Activated naive CD4-positive, alpha-beta T cell treated with anti-CD3 and anti-CD28 coated beads, Interleukin-2, amount 50 U/mL, for 72 hours (primary cell): ENCODE measurements around the gene NOC4L. TPM values are rescaled to one million over a fixed set of nuclear protein-coding genes. Genes with fewer than 3 reads are reported as not detected.
"Not testable (repeated sequence)": the region's sequence is repeated elsewhere in the genome, so short reads cannot be mapped to it uniquely, and the experiment has no call there.

Experiments
- ATAC-seq, 2 donors: fragments of 150-1000 bp; cut with Tn5 transposase; 2 replicates each; pipeline ENCODE4 v1.10.0; 2021; ENCODE audit warnings: mild to moderate bottlenecking in 2 of 2, moderate library complexity in 2 of 2
- DNase-seq, 2 donors: peaks; one replicate each; pipeline ENCODE4 v3.0.0; 2021 to 2022; ENCODE audit warnings: low spot score in 2 of 2
- H3K27ac Mint-ChIP-seq, 2 donors: one replicate each; pipeline ENCODE4 v1.8.0; 2022; ENCODE audit warnings: mild to moderate bottlenecking in 2 of 2, mixed read lengths in 2 of 2
- H3K36me3 Mint-ChIP-seq, 2 donors: one replicate each; pipeline ENCODE4 v1.8.0; 2022; ENCODE audit warnings: mixed read lengths in 2 of 2
- H3K9me3 Mint-ChIP-seq, 2 donors: one replicate each; pipeline ENCODE4 v1.8.0; 2022; ENCODE audit warnings: mixed read lengths in 2 of 2
- total RNA-seq, 2 donors: library from RNA; stranded (reverse); gene quantifications; one replicate each; pipeline ENCODE4 v1.2.3, GENCODE V29; 2022

NOC4L gene
- total RNA-seq, 2 donors from 2014 or later = 21.0 to 29.3 TPM

- ATAC-seq (no peak), DNase-seq (no peak)
- Mint-ChIP-seq H3K27ac (no peak overlapping the region), H3K36me3 (no peaks in the 10 kb centered on the region), H3K9me3 (no peaks in the 10 kb centered on the region)
Measured at GRCh38 chr12:132116709-132117557, 27.3 kb upstream of the NOC4L start.

- Mint-ChIP-seq H3K36me3 (no peaks in the 10 kb centered on the region), H3K9me3 (no peaks in the 10 kb centered on the region), H3K27ac (no peak overlapping the region)
- ATAC-seq (peak in 1 of 2 donors; percentile 54), DNase-seq (no peak)
Measured at GRCh38 chr12:132117558-132117875, 26.7 kb upstream of the NOC4L start.

GRCh38 chr12:132118876-132119275, 25.4 kb upstream of the NOC4L start:
- ATAC-seq (no peak), DNase-seq (no peak)
- Mint-ChIP-seq H3K9me3 (no peaks in the 10 kb centered on the region), H3K27ac (no peak overlapping the region), H3K36me3 (no peaks in the 10 kb centered on the region)

- Mint-ChIP-seq H3K36me3 (peaks cover 1 to 6% of the 10 kb centered on the region in 2 donors), H3K9me3 (no peaks in the 10 kb centered on the region), H3K27ac (no peak overlapping the region)
- DNase-seq = no peak
- no peak for ATAC-seq
Measured at GRCh38 chr12:132121283-132121682, 23.0 kb upstream of the NOC4L start.

GRCh38 chr12:132123970-132124765, 20.1 kb upstream of the NOC4L start:
- Mint-ChIP-seq H3K27ac (peak overlapping the region in 1 of 2 donors; percentile 74), H3K36me3 (peaks cover 29 to 32% of the 10 kb centered on the region in 2 donors), H3K9me3 (no peaks in the 10 kb centered on the region)
- DNase-seq (no peak), ATAC-seq (no peak)

- Mint-ChIP-seq H3K27ac (no peak overlapping the region), H3K36me3 (peaks cover 31 to 35% of the 10 kb centered on the region in 2 donors), H3K9me3 (no peaks in the 10 kb centered on the region)
- ATAC-seq = no peak
- DNase-seq = no peak
Measured at GRCh38 chr12:132124766-132125425, 19.4 kb upstream of the NOC4L start.

GRCh38 chr12:132125736-132126135, 18.5 kb upstream of the NOC4L start:
- Mint-ChIP-seq H3K9me3 (no peaks in the 10 kb centered on the region), H3K27ac (no peak overlapping the region), H3K36me3 (peaks cover 31 to 35% of the 10 kb centered on the region in 2 donors)
- ATAC-seq = no peak
- no peak for DNase-seq

- DNase-seq (no peak), ATAC-seq (no peak)
- peaks cover 31 to 35% of the 10 kb centered on the region in 2 donors for H3K36me3 Mint-ChIP-seq
- H3K27ac Mint-ChIP-seq = no peak overlapping the region
- H3K9me3 Mint-ChIP-seq = peaks cover 0 to 4% of the 10 kb centered on the region in 2 donors
Measured at GRCh38 chr12:132127041-132127440, 17.2 kb upstream of the NOC4L start.

GRCh38 chr12:132129007-132129406, 15.2 kb upstream of the NOC4L start:
- peaks cover 0 to 4% of the 10 kb centered on the region in 2 donors for H3K9me3 Mint-ChIP-seq
- ATAC-seq = no peak
- no peak overlapping the region for H3K27ac Mint-ChIP-seq
- peaks cover 31 to 35% of the 10 kb centered on the region in 2 donors for H3K36me3 Mint-ChIP-seq
- DNase-seq = no peak

- DNase-seq = no peak
- ATAC-seq = no peak
- Mint-ChIP-seq H3K36me3 (peaks cover 31 to 35% of the 10 kb centered on the region in 2 donors), H3K9me3 (peaks cover 0 to 4% of the 10 kb centered on the region in 2 donors), H3K27ac (no peak overlapping the region)
Measured at GRCh38 chr12:132130690-132131089, 13.6 kb upstream of the NOC4L start.

- no peak overlapping the region for H3K27ac Mint-ChIP-seq
- H3K9me3 Mint-ChIP-seq = peaks cover 0 to 4% of the 10 kb centered on the region in 2 donors
- peaks cover 30 to 31% of the 10 kb centered on the region in 2 donors for H3K36me3 Mint-ChIP-seq
- no peak for ATAC-seq
- peak in 1 of 2 donors; percentile 28 for DNase-seq
Measured at GRCh38 chr12:132131229-132131628, 13.0 kb upstream of the NOC4L start.

- ATAC-seq (no peak), DNase-seq (no peak)
- Mint-ChIP-seq H3K9me3 (peaks cover 0 to 4% of the 10 kb centered on the region in 2 donors), H3K36me3 (peaks cover 23 to 24% of the 10 kb centered on the region in 2 donors), H3K27ac (peak overlapping the region in 1 of 2 donors; percentile 62)
Measured at GRCh38 chr12:132131952-132132351, 12.3 kb upstream of the NOC4L start.

- no peak for DNase-seq
- peak in 1 of 2 donors; percentile 7 for ATAC-seq
- Mint-ChIP-seq H3K27ac (no peak overlapping the region), H3K36me3 (peaks cover 15 to 17% of the 10 kb centered on the region in 2 donors), H3K9me3 (peaks cover 0 to 4% of the 10 kb centered on the region in 2 donors)
Measured at GRCh38 chr12:132132609-132133430, 11.4 kb upstream of the NOC4L start.

GRCh38 chr12:132133952-132134652, 10.2 kb upstream of the NOC4L start:
- DNase-seq = no peak
- H3K27ac Mint-ChIP-seq = no peak overlapping the region
- ATAC-seq = peak in 1 of 2 donors; percentile 38

GRCh38 chr12:132134653-132135183, 9.5 kb upstream of the NOC4L start:
- not testable (repeated sequence) for H3K27ac Mint-ChIP-seq, ATAC-seq, H3K9me3 Mint-ChIP-seq, DNase-seq, H3K36me3 Mint-ChIP-seq

More at GRCh38 chr12:132133952-132134652, 10.2 kb upstream of the NOC4L start:
- Mint-ChIP-seq H3K36me3 (peaks cover 3 to 4% of the 10 kb centered on the region in 2 donors), H3K9me3 (peaks cover 0 to 4% of the 10 kb centered on the region in 2 donors)
